Measurements from ENCODE around the gene CXCR6. TPM values are rescaled to one million over a fixed set of nuclear protein-coding genes. Genes with fewer than 3 reads are reported as not detected.

The CXCR6 gene
- total and polyA plus RNA-seq, 12 donors: 0.17 to 1.2 (median 0.35) TPM; not detected in 4

- 54 to 62% methylated on average over 4 of the region's 4 CpGs for WGBS, 2 donors
- ATAC-seq: peak in 1 of 8 donors; percentile 1
- peaks cover 42 to 100% (median 99%) of the 10 kb centered on the region in 9 donors for H3K4me1 ChIP-seq
- no peaks in the 10 kb centered on the region for H3K27me3 ChIP-seq
- no peak for TF ChIP-seq CTCF (IDR thresholded peaks at IDR 0.05)
- no peaks in the 10 kb centered on the region for H3K9me3 ChIP-seq
- H3K27ac ChIP-seq: peak overlapping the region; percentile 79 to 99 (median 92)
- intact Hi-C loops (cut with DNase I): loop anchor here in 1 of 10 donors (5.0 kb wide), 1 partner anchor 79 kb away; no protein-coding TSS in a partner anchor
- H3K36me3 ChIP-seq: peaks cover 0 to 19% (median 2%) of the 10 kb centered on the region in 9 donors
- H3K4me3 ChIP-seq: no peak overlapping the region
- DNase-seq: no peak
Measured at GRCh38 chr3:45988362-45988761, 45.1 kb downstream of the CXCR6 start.

GRCh38 chr3:45988804-45989203 is 45.5 kb downstream of the CXCR6 start:
- peaks cover 0 to 15% (median 0%) of the 10 kb centered on the region in 9 donors for H3K36me3 ChIP-seq
- peaks cover 39 to 100% (median 99%) of the 10 kb centered on the region in 9 donors for H3K4me1 ChIP-seq
- intact Hi-C loops (cut with DNase I): loop anchor here in 1 of 10 donors (5.0 kb wide), 1 partner anchor 78 kb away; no protein-coding TSS in a partner anchor
- DNase-seq: no peak
- H3K9me3 ChIP-seq: no peaks in the 10 kb centered on the region
- 72 to 82% methylated on average over 2 of the region's 2 CpGs for WGBS, 2 donors
- TF ChIP-seq CTCF (IDR thresholded peaks at IDR 0.05): no peak
- H3K4me3 ChIP-seq: no peak overlapping the region
- ATAC-seq: no peak
- peak overlapping the region in 9 of 10 donors; percentile 42 to 99 (median 94) for H3K27ac ChIP-seq
- H3K27me3 ChIP-seq: no peaks in the 10 kb centered on the region

GRCh38 chr3:45990181-45990580 is 46.9 kb downstream of the CXCR6 start:
- peak overlapping the region in 9 of 10 donors; percentile 42 to 99 (median 94) for H3K27ac ChIP-seq
- no peak for DNase-seq
- no peaks in the 10 kb centered on the region for H3K9me3 ChIP-seq
- no peak for TF ChIP-seq CTCF (IDR thresholded peaks at IDR 0.05)
- 46 to 50% methylated on average over 3 of the region's 3 CpGs for WGBS, 2 donors
- intact Hi-C loops (cut with DNase I): loop anchor here in 1 of 10 donors (10.0 kb wide), 1 partner anchor 75 kb away; no protein-coding TSS in a partner anchor
- H3K36me3 ChIP-seq: peaks cover 0 to 1% (median 0%) of the 10 kb centered on the region in 9 donors
- ATAC-seq: no peak
- H3K27me3 ChIP-seq: no peaks in the 10 kb centered on the region
- H3K4me3 ChIP-seq: no peak overlapping the region
- peaks cover 33 to 98% (median 95%) of the 10 kb centered on the region in 9 donors for H3K4me1 ChIP-seq

- H3K4me3 ChIP-seq: no peak overlapping the region
- peaks cover 24 to 93% (median 89%) of the 10 kb centered on the region in 9 donors for H3K4me1 ChIP-seq
- ATAC-seq (peak in 2 of 8 donors; percentile 9 to 20), DNase-seq (peak in 1 of 2 donors; percentile 30)
- TF ChIP-seq CTCF (IDR thresholded peaks at IDR 0.05): no peak
- H3K27ac ChIP-seq: peak overlapping the region in 9 of 10 donors; percentile 73 to 99 (median 94)
- no peaks in the 10 kb centered on the region for H3K9me3 ChIP-seq
- 34 to 68% methylated on average over 6 of the region's 6 CpGs for WGBS, 2 donors
- intact Hi-C loops (cut with DNase I): loop anchor here in 1 of 10 donors (10.0 kb wide), 1 partner anchor 73 kb away; no protein-coding TSS in a partner anchor
- no peaks in the 10 kb centered on the region for H3K36me3 ChIP-seq
- H3K27me3 ChIP-seq: no peaks in the 10 kb centered on the region
Measured at GRCh38 chr3:45991341-45991740, 48.1 kb downstream of the CXCR6 start.

Measured in heart right ventricle (tissue), 16 donors.